ENCODE data around the gene STX18.

DNA sequence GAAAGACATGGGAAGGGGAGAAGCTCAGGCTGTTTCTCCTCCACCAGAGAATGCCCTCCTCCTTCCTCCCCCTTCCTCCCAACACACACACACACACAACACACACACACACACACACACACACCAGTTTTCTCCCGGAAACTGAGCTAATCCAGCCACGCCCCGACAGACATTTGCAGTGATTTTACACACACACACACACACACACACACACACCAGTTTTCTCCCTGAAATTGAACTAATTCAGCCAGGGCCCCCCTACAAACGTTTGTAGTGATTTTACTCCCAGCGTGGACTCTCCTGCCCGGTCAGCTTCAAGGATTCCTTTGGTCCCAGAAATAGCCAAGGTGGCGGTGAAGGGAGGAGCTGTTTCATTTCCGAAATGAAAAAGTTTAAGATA is 32.9 kb upstream of the STX18 start:
- TF ChIP-seq, protein P1, sequence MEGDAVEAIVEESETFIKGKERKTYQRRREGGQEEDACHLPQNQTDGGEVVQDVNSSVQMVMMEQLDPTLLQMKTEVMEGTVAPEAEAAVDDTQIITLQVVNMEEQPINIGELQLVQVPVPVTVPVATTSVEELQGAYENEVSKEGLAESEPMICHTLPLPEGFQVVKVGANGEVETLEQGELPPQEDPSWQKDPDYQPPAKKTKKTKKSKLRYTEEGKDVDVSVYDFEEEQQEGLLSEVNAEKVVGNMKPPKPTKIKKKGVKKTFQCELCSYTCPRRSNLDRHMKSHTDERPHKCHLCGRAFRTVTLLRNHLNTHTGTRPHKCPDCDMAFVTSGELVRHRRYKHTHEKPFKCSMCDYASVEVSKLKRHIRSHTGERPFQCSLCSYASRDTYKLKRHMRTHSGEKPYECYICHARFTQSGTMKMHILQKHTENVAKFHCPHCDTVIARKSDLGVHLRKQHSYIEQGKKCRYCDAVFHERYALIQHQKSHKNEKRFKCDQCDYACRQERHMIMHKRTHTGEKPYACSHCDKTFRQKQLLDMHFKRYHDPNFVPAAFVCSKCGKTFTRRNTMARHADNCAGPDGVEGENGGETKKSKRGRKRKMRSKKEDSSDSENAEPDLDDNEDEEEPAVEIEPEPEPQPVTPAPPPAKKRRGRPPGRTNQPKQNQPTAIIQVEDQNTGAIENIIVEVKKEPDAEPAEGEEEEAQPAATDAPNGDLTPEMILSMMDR (IDR thresholded peaks at IDR 0.05), result no peak
- no peak for TF ChIP-seq POLR2AphosphoS5 (IDR thresholded peaks at IDR 0.05)

Data from prostate gland (tissue), 2 donors.